Measurements from ENCODE around the gene ADAM12. TPM values are rescaled to one million over a fixed set of nuclear protein-coding genes. Genes with fewer than 3 reads are reported as not detected.
A peak's percentile ranks its signal among the peaks of the same experiment; 100 is the strongest.

ADAM12 gene
- polyA plus RNA-seq, 3 donors: 25.6 to 27.1 (median 26.1) TPM

DNA sequence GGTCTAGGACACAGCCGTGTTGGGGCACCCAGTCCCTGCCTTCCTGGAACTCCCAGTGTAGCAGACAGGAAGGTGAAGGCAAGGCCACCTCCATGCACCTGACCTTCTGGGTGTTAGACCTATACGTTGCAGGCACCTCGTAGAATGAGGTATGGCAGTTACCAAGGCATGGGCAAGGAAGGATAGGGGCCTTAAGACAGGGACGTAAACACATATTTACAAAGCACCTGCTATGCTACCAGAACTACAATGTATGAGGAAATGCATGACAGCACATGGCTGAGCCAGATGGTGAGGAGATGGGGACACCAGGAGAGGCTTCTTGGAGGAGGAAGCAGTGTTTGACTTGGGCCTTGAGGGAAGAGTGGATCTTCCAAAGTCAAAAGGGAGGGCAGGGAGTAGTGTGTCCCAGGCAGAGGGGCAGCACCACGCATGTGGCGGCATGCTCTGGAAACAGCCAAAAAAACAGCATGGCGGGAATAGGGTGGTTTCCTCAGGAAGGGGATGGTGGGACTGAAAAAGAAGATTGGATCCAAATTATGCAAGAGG, 260.7 kb downstream of the ADAM12 start:
- no peak for DNase-seq (ENCODE audit: low read depth in 3 of 3, low spot score in 2 of 3)

DNA sequence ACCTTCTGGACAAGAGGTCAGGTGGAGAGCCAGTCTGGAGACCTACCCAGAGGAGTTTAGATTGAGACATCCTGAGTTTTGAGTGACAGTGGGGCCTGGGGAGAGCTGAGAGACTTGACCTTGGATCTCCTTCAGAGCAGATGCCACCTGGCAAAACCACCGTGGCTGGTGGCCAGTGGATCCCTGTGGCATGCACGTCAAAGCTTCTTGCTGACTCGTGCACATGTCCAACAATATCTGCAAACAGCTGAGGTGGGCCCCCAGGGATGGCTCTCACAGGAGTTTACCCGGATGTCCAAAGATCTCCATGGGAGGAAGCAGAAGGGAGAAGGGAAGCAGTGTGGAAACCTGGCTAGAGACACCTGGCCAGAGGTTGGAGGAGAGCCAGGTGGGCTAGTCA, 261.4 kb downstream of the ADAM12 start:
- DNase-seq (ENCODE audit: low read depth in 3 of 3, low spot score in 2 of 3): no peak

DNA sequence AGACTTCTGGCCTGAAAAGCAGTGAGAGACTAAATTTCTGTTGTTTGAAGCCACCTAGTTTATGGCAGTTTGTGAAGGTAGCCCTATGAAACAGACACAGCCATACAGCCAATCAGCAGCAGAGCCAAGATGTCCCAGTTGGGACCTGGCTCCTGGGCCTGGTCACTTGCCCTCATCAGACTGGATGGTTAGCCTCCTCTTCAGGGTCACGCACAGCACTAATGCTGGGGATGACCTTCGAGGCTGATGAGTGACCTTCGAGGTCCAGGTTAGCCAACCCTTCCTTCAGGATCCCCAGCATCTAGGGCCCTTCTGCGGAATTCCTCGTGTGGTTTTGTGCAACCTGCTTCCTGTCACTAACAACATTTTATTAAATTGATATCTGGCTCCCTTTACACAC, 262.3 kb downstream of the ADAM12 start:
- DNase-seq (ENCODE audit: low read depth in 3 of 3, low spot score in 2 of 3): no peak

DNA sequence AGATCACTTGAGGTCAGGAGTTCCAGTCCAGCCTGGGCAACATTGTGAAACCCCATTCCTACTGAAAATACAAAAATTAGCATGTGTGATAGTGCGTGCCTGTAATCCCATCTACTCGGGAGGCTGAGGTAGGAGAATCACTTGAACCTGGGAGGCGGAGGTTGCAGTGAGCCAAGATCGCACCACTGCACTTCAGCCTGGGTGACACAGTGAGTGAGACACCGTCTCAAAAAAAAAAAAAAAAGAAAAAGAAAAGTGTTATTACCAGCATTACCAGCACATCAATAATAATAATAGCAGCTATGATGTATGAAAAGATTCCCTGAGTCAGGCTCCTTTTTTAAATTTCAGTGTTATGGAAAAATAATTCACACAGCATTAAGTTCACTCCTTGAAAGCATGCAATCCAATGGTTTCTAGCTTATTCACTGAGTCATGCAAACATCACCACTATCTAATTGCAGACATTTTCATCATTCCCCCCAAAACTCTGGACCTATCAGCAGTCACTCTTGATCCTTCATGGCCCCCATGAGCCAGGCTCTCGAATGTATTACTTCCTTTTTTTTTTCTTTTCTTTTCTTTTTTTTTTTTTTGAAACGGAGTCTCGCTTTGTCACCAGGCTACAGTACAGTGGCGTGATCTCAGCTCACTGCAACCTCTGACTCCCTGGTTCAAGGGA, 263.5 kb downstream of the ADAM12 start:
- no peak for DNase-seq (ENCODE audit: low read depth in 3 of 3, low spot score in 2 of 3)

GRCh38 chr10:126124046-126124445, 264.2 kb downstream of the ADAM12 start:
- DNase-seq (ENCODE audit: low read depth in 3 of 3, low spot score in 2 of 3): no peak

- no peak for DNase-seq (ENCODE audit: low read depth in 3 of 3, low spot score in 2 of 3)
Measured at GRCh38 chr10:126123466-126123865, 264.8 kb downstream of the ADAM12 start.

DNA sequence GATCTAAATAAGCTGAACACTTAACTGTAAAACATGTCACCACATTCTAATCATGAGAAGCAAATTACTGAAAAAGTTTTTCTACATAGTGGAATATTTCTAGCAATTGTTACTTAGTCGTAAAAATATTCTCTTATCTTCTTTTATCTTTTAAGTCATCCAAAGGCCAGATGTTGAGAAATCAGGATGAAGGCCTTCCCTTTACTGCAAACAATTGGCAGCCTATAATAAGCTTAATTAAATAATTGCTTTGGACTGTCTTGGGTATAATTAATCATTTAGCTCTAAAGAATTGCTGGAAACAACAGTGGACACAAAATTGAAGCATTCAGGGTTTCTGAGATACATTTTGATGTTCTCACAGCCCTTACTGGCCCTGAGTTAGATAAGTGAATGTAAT, 265.4 kb downstream of the ADAM12 start:
- DNase-seq (ENCODE audit: low read depth in 3 of 3, low spot score in 2 of 3): peak in 2 of 3 donors; percentile 16 to 27

- no peak for DNase-seq (ENCODE audit: low read depth in 3 of 3, low spot score in 2 of 3)
Measured at GRCh38 chr10:126119599-126119998, 268.7 kb downstream of the ADAM12 start.

- DNase-seq (ENCODE audit: low read depth in 3 of 3, low spot score in 2 of 3): no peak
Measured at GRCh38 chr10:126118476-126118875, 269.8 kb downstream of the ADAM12 start.

DNA sequence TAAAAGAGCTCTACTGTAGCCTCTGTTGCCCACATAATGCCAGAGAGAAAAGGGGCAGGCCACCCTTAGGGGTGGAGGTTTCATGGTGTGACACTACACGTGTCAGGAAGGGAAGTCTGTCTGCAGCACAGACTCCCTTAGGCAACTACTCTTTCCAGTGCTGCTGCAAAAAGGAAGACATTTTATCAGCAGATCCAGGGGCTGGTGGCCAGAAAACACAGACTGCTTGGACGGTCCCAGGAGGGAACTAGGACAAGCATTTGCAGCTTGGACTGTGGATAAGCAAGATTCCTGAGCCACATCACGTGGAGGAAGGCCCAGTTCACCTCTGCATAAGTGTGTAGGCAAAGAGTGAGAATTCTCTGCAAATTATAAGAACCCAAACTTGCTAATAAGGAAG, 271.1 kb downstream of the ADAM12 start:
- DNase-seq (ENCODE audit: low read depth in 3 of 3, low spot score in 2 of 3): no peak

DNA sequence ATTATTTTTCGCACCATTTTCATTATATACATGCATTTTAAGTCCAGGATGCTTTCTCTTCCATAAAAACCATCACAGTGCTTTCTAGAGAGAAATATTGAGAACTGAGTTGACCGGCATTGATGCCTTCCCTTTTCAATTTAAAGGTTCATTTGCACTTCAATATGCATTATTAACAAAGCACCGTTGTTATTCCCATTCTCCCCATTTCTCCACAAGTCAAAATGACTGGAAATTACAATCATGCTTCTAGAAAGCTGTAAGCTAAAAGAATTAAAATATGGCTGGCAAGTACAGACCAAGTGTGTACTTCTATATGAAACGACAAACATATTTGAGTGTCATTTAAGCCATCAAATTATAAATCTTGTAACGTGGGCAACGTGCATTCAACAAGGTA, 272.4 kb downstream of the ADAM12 start:
- DNase-seq (ENCODE audit: low read depth in 3 of 3, low spot score in 2 of 3): no peak

DNA sequence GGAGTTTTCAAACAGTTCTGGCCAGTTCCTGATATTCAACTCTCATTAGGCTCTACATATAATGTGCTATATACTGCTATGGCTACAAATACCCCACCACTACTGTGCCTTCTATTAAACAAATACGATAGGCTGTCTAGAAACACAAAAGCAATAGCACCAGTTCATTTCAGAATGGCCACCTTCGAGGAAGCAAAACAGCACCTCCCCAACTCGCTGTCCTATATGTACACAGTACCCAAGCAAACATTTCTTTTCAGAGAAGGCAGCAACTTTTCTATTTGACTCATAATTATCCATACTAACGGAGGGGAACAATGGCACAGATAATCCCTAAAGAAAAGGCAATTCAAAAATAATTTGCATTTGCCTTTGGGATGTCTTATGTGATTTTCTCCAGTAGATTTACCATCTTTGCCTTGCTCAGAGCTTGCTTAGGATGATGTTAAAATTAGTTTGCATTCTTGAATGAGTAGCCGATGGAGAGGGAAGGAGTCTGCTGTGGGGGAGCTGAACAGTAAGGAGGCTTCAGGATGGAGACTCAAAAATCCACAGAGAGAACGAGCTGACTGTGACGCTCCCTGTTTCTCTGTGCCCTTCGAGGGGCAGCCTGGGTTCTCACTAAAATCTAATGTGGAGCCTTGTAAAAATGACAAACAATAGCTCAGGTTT, 273.3 kb downstream of the ADAM12 start:
- no peak for DNase-seq (ENCODE audit: low read depth in 3 of 3, low spot score in 2 of 3)

DNA sequence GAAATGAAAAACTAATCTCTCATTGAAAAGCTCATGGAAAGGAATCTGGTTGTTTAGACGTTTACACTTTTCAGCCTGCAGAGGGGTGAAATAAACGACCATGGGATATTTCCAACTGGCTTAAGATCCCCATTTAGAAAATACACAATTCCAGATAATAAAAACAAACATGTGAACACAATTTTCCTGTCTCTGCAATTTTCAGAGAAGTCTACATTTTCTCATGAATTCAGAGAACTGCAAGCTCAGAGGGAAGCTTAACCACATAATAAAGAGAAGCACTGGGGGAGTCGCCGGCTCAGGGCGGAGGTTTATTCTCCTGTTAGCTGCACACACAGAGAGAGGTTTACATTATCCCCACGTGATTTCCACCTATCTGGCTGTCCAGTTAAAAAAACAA, 276.8 kb downstream of the ADAM12 start:
- DNase-seq (ENCODE audit: low read depth in 3 of 3, low spot score in 2 of 3): no peak

DNA sequence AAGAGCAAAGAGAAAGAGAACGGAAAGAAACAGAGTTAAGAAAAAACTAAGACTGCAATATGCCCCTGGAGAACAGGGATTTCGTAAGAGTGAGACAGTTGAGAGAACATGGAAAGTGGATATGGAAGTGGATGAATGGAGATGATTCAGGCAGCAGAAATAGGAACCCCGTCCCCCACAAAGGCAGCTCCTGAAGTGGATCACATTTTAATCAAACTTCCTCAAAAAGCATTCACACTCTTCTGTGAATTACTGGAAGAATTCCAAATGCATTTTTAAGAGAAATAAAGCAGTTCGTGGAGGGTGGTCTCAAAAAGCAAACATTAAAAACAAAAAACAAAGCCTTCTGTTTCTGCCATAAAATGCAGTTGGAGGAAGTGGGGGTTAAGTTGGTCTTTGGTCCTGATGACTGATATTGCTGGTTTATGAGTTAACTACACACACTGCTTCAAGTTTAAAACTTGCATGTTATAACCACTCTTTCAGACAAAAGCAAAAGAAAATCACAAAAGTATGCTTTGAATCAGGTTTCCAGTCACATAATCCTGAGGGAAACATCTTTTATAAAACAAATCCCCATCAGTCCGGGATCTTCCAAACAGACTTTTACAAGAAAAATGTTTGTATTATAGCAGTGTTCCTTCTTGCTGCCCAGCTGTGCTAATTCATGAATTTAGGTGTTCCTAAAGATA, 277.6 kb downstream of the ADAM12 start:
- no peak for DNase-seq (ENCODE audit: low read depth in 3 of 3, low spot score in 2 of 3)

DNA sequence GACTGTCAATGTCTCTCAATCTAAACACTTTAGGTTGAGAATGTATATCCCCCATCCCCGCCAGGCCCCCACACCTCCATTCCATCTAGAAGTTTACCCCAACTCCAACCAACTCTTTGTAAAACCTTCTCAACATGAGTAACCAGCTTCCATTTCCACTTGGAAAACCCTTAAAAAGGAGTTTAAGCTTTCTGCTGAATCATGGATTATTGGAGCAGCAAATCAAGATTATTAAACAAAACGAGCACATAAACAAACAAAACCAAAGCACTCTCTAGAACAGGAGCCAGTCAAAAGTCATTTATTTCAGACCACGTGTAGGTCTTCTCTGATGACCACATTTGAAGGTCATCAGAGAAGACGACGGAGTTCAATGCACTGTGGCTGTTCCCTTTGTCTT, 278.4 kb downstream of the ADAM12 start:
- no peak for DNase-seq (ENCODE audit: low read depth in 3 of 3, low spot score in 2 of 3)

- no peak for DNase-seq (ENCODE audit: low read depth in 3 of 3, low spot score in 2 of 3)
Measured at GRCh38 chr10:126108693-126109092, 279.6 kb downstream of the ADAM12 start.

- DNase-seq (ENCODE audit: low read depth in 3 of 3, low spot score in 2 of 3): no peak
Measured at GRCh38 chr10:126104767-126105166, 283.5 kb downstream of the ADAM12 start.

- no peak for DNase-seq (ENCODE audit: low read depth in 3 of 3, low spot score in 2 of 3)
Measured at GRCh38 chr10:126102636-126103035, 285.6 kb downstream of the ADAM12 start.

- no peak for DNase-seq (ENCODE audit: low read depth in 3 of 3, low spot score in 2 of 3)
Measured at GRCh38 chr10:126101736-126102135, 286.5 kb downstream of the ADAM12 start.

DNA sequence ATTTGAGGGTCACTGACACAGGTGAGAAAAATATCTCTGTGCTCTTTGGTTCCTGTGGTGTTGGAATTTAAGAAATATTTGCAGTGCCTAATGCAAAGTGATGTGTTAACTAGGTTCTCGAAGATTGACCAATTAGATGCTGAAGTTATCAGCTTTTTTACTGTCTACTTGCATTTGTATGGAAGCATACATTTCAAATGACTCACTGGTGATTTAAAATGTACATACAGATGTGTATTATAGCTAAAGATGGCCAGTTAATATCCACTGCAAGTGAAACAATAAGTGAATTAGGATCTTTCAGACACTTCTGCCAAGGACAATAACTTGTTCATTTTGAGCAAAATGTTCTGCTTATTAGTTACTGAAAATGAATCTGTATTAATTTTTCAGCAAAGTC, 287.0 kb downstream of the ADAM12 start:
- no peak for DNase-seq (ENCODE audit: low read depth in 3 of 3, low spot score in 2 of 3)

DNA sequence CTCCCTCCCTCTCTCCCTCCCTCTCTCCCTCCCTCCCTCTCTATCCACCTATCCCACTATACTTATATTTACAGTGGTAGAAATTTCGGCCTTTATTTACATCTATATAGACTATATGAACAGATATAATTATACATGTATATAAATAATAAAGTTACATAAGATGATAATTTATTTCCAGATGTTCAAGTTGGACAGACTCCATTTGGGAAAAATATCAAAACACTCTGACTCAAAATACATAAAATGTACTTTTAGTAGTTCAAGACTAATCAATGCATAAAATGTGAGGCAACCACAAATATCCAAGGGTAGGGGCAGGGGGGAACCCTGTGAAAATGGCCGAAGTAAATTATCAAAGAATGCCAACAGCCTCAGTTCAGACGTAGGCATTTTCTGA, 288.9 kb downstream of the ADAM12 start:
- DNase-seq (ENCODE audit: low read depth in 3 of 3, low spot score in 2 of 3): no peak

DNA sequence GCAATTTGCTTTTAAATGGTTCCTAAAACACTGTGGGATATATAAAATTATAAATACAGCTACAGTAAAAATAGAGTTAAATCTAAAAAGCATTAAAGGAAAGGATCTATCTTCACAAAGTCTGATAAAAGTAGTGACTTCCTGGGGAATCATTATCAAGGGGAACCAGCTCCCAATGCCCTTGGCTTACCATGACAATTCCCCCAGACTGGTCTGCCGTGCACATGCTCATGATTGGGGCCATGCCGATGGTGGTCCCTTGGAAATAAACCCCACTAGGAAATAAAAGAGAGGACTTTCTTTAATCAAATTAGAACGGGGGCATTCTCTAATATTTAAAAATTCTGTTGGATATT, 290.1 kb downstream of the ADAM12 start:
- no peak for DNase-seq (ENCODE audit: low read depth in 3 of 3, low spot score in 2 of 3)
